Renal pelvis (tissue), 4 donors: Measurements from ENCODE around the gene CGB1. TPM values are rescaled to one million over a fixed set of nuclear protein-coding genes. Genes with fewer than 3 reads are reported as not detected.
"Not testable (repeated sequence)": the region's sequence is repeated elsewhere in the genome, so short reads cannot be mapped to it uniquely, and the experiment has no call there.

Experiments used
- DNase-seq: peaks from one replicate; pipeline ENCODE4 v3.0.0-alpha.2; 2013
- polyA plus RNA-seq, 3 donors: library from polyadenylated mRNA; unstranded; fragments of 120-200 nt; gene quantifications; one replicate each; pipeline ENCODE4 v1.2.1, GENCODE V29; 2013; ENCODE audit not compliant: insufficient read length in 3 of 3

Gene CGB1
- polyA plus RNA-seq, 3 donors, result not detected

DNA sequence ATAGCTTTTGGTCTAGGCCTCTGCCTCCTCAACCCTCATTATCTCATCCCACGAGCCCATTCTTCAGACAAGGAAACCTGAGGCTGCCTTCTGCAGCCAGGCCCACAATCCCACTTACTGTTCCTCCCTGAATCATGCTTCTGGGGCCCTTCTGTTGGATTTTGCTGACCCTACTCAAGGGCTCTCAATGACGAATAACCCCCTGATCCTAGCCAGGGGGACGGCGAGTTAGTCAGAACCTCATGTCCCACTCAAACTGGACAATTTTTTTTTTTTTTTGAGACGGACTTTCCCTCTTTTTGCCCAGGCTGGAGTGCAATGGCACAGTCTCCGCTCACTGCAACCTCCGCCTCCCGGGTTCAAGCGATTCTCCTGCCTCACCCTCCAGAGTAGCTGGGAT, 14.6 kb downstream of the CGB1 start:
- DNase-seq, result no peak

DNA sequence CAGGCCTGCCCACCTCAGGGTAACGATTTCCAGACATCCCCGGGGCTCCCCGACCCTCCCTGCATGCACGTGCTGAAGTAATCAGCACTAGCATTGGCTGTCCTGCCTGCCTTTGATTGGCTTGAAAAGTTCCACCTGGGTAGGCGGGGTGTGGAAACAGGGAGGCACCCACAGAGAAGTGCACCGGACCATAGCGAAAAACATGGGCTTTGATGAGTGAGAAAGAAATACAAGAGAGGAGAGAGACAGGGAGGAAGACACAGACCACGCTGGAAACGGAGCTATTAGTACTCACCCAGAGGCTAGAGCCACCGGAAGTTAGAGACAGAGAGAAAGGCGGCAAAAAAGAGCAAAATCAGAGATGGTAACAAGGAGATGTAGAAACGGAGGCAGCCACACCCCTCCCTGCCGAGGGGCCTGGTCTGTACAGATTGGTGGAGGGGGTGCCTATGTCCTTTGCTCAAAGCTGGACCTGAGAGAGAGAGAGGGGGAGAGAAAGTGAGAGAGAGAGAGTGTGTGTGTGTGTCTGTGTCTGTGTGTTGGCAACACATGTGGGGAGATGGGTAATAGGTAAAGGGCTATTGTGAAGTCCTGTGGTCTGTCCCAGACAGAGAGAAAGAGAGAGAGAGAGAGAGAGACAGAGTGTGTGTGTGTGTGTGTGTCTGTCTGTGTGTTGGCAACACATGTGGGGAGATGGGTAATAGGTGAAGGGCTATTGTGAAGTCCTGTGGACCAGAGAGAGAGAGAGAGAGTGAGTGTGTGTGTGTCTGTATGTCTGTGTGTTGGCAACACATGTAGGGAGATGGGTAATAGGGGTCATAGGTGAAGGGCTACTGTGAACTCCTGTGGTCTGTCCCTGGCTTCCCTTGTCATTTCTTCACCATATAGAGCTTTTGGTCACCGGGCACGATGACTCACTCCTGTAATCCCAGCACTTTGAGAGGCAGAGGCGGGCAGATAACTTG, 15.5 kb downstream of the CGB1 start:
- no peak for DNase-seq

DNA sequence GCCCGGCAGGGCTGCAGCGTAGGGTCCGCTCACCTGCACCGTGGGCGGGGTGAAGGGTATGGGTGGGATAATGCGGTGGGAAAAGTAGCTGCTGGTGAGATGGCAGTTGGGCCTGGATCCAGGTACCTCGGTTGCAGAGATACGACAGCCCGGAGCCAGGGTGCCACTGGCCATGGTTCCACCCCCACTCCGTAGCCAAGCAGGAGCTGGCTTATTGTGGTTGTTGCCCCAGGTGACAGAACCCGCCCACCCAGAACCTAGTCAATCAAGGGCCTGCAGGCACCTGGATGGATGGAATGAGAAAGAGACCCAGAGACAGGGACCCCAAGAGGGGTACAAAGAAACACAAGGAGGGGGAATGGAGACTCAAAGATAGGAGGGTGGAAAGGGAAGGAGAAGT, 16.4 kb downstream of the CGB1 start:
- no peak for DNase-seq

DNA sequence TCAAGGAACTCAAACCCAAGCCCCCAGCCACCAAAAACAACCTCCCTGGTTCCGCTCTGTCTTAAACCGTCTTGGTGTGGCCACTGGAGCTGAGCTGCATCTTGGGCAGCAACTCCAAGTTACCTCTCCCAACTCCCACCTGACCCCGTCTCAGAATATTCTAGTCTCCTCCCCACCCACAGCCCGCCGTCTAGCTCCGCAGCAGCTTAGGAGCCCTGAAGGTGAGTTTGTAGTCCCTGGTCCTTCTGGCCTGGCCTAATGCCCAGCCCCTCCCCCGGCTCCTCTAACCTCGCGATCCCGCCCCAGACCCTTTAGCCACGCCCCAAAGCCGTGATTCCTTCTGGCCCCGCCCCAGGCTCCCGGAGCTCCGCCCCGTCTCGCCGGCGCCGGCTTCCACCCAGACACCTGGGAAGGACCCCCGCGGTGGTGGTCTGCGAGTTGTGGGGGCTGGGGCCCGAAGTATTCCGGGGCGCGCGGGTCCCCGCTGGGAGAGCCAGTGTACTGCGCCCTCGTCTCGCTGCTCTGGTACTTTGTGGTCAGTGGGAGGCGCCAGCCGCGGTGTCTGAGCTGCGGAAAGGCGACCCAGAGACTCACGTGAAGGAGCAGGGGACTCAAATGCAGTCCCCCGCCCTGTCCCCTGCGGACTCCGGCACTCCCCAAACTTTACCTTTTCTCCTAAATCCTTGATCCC, 17.3 kb downstream of the CGB1 start:
- DNase-seq, result no peak

DNA sequence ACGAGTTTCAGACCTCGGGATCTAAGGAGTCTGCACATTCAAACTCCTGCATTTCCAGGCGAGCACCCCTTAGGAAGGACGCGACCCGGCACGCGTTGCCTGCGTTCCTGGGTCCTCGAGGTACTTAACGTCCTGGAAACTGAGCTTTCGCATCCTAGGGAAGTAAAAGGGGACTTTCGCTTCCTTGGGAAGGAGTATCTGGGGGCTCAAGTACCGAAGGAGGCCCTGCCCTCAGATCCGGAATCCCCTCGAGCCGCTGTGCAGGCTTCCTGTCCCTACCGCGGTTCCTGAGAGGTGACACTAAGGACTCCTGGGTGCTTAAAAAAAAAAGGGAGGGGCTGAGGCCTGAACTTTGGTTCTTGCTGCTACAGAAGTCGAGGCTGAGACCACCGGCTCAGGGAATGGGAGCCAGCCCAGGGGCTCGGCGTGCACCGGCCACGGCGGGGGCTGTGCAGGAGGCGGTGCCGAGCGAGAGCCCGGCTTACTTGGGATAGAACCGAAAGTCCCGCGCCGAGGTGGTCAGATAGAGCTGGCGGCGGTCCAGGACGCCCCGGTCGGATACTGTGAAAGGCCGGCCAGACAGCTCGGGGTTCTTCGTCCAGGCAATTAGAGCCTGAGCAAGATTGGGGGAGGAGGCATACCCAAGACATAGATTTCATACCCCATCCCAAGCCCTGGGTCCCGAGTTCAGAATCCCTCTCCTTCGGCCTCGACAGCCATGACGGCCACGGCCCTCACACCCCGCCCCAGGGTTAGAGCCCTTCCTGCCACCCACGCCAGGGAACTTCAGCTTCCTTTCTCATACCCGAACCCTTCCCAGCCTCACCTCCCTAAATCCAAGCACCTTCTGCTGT, 18.1 kb downstream of the CGB1 start:
- not testable (repeated sequence) for DNase-seq

DNA sequence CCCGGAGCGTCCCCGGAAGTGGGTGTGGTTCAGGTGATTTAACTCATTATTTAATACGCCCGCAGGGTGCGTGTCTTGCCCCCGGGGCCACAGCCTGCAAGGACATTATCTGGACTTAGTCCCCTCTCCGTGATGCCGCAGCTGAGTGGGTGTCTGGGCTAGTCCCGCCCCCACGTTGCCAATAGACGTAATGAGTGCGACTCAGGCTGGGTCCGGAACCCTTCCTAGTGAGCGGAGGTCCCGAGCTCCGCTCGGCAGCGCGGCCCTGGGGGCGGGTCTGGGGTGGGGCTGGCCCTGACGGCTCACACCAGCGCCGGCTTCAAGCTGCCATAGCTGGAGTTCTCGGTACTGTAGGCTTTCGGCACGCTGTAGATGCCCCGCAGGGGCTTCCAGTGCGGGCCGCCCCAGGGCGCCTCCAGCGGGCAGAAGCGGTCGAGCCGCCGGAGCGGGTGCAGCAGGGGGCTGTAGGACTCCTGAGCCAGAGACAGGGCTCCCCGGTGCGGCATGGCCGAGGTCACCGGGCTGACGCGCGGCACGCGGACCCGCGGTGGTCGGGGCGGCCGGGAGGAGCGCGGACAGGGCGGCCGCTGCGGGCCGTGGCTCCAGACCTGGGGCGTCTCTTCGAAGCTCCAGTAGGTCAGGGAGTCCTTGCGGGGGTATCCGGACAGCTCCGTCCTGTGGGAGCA, 18.9 kb downstream of the CGB1 start:
- DNase-seq, result peak; percentile 48

DNA sequence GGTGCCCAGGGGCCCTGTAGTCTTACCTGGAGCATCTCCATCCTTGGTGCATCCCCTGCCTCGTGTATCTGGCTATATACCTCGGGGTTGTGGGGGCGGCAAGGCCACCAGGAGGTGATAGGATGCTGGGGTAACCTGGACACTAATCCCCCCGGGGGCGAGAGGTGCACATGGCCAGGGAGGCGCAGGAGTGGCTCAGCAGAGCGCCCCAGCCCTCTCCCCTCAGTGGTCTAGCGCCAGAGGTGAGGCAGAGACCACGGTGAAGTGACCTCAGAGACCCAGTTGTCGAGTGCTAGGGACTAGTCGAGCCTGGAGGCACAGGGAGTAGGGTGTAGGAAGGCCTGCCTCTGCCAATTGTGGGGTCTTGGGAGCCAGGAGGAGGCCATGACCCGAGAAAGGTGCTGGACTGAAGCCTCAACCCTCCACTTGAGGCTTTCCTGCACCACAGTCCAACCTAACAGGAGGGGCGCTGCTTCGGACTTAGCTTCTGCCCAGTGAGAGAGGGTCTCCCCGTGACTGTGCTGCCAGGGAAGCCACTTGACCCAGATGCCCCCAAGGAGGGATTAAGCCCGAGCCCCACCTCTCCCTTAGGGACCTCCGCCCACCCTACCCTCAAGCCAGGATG, 19.5 kb downstream of the CGB1 start, which contains the start of gene LHB:
Gene LHB, minus strand, starts transcription at position 51 of the 625 bp plus-strand sequence. Its CDS starts 10 bp downstream, at position 41.
- no peak for DNase-seq

DNA sequence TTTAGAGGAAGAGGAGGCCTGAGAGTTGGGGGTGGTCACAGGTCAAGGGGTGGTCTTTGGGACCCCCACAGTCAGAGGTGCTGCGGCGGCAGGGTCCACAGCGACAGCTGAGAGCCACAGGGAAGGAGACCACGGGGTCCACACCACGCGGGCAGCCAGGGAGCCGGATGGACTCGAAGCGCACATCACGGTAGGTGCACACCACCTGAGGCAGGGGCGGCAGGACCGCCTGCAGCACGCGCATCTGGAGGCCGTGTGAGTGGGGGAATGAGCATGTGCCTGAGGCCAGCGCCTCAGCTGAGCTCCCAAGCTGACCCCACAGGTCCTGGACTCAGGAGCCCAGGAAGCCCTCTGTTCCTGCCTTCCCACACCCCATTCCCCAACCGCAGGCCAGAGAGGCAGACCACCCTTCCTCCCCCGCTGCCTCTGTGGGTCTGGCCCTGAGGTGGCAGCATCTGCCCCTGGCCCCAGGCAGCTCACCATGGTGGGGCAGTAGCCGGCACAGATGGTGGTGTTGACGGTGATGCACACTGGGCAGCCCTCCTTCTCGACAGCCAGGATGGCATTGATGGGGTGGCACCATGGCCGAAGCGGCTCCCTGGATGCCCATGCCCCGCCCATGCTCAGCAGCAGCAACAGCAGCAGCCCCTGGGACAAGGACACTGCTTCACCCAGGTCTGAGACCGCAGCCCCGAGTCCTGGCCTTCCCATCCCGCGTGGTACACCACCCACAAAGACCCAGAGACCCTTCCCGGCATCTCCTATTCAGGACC, 20.4 kb downstream of the CGB1 start:
- no peak for DNase-seq

DNA sequence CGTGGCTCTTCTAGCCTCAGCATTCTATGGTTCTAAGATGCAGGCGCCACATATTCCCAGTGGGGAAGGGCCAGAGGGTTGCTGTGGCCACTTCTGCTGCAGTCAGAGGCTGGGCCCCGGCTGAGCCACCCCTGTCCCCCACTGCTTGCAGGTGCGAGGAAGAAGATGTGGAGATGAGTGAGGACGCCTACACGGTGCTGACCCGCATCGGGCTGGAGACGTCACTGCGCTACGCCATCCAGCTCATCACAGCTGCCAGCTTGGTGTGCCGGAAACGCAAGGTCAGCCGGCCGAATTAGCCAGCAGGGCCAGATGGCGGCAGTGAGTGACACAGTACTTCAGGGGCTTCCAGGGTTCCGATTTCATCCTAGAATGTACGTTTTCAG, 21.8 kb downstream of the CGB1 start:
- DNase-seq, result no peak

DNA sequence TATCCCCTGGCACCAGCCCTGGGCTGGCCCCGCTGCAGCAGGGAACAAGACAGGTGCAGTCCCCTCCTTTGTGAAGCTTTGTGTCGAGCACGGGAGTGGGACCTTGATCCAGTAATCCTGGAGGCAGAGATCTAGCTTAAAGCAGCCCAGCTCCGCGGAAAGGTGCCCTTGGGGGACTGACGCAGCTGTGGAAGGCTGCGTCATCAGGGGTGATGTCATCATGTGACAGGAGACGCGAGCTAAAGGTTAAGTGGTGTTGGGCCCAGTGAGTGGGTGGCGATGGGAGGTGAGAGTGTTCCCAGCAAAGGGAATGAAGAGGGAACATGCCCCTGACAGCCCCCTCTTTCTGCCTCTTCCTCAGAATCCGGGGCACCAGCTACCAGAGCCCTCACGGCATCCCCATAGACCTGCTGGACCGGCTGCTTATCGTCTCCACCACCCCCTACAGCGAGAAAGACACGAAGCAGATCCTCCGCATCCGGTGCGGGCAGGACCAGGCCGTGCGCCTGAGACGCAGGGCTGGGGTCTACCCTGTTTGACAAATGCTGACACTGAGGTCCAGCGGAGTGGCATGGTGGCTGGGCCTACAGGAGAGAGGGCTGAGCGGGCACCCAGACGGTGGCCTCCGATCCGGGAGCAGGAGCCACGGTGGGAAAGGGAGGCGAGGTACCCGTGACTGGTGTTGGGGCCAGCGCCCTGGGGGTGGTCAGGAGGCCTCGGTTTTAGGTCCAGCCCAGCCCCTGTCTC, 22.4 kb downstream of the CGB1 start:
- no peak for DNase-seq

DNA sequence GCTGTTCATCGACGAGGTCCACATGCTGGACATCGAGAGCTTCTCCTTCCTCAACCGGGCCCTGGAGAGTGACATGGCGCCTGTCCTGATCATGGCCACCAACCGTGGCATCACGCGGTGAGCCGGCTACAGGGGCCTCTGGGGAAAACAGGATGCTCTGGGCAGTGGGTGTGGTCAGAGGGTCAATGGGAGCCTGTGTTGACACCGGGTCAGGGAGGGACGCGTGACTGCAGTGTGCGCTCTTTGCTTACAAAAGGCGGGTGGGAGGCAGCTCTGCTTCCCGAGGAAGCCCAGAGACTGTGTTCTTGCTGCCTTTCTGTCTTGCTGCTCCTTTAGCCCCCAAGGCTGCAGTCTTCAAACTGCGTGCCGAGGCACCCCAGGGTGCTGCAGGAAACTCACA, 25.5 kb downstream of the CGB1 start:
- no peak for DNase-seq

DNA sequence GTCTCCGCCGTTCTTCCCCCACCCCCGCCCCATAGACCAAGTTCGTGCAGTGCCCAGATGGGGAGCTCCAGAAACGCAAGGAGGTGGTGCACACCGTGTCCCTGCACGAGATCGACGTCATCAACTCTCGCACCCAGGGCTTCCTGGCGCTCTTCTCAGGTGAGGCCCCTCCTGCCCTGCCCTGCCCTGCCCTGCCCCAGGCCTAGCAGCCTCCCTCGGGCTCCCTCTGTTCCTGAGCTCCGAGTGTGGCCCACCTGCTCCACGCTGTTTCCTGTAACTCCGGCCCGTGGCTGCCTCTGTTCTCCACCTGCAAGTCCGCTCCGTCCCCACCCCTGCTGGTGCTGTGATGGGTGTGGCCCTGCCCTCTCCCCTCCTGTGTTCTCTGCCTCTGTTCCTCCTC, 26.2 kb downstream of the CGB1 start:
- DNase-seq, result no peak

DNA sequence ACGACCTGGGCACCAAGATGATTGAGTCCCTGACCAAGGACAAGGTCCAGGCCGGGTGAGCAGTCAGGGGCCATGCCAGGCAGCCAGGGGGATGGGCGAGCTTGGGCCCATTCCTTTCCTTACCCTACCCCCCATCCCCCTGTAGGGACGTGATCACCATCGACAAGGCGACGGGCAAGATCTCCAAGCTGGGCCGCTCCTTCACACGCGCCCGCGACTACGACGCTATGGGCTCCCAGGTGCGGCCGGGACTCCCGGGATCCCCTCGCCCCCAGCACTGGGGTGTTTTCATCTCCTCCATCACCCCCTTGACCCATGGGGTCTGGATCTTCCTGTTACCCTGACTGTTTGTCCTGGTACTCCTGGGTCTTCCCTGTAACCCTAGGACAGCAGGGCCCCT, 26.9 kb downstream of the CGB1 start:
- DNase-seq, result no peak

DNA sequence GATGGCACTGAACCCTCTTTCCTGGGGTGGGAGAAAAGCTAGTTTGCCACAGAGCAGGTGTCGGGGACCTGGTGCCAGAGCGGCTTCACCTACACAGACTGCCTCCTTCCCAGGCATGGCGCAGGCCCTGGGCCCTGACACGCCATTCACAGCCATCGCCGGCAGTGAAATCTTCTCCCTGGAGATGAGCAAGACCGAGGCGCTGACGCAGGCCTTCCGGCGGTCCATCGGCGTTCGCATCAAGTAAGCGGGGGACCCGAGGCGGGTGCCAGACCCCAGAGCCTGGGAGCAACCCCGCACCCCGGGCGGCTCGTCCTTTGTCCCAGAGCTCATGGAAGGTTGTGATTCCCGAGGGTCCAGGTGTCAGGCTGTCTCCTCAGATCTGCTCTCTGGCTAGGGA, 29.8 kb downstream of the CGB1 start:
- DNase-seq, result no peak

DNA sequence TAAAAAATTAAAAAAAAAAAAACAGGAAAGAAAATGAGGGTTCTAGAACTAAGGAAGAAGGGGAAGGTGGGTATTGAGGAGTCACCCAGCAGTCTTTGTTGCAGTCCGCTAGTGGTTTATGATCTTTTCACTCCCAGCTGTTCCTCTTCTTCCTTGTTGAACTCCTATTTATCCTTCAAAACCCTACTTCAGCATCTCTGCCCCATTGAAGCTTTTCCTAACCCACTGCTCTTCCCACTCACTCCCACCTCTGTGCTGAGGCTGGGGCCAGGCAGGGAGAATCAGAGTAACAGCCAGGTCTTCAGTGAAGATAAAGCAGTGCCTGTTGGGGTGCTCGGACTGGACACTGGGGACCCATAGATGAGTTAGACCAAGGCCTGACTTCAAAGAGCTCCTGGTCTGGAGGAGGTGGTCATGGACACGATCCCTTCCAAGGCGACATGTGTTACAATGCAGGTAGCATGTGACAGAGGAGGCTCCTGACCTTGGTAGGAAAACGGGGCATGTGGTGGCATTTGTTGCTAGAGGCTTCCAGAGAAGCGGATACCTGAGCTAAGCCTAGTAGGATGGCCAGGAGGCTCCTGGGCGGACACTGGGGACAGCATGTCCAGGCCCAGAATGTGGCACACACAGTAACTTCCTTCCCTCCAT, 31.6 kb downstream of the CGB1 start:
- DNase-seq, result no peak

DNA sequence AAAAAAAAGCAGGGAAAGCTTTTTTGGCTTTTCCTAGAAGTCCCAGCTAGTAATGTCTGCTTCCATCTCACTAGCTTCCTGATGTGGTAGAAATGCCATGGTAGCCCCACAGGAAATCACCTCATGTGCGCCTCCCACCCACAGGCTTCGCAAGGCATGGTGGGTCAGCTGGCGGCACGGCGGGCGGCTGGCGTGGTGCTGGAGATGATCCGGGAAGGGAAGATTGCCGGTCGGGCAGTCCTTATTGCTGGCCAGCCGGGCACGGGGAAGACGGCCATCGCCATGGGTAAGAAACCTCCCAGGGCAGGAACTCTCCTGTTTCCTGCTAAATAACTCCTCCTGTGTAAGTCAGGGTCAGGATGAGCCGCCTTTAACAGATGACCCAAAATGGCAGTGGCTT, 32.6 kb downstream of the CGB1 start:
- DNase-seq, result no peak

DNA sequence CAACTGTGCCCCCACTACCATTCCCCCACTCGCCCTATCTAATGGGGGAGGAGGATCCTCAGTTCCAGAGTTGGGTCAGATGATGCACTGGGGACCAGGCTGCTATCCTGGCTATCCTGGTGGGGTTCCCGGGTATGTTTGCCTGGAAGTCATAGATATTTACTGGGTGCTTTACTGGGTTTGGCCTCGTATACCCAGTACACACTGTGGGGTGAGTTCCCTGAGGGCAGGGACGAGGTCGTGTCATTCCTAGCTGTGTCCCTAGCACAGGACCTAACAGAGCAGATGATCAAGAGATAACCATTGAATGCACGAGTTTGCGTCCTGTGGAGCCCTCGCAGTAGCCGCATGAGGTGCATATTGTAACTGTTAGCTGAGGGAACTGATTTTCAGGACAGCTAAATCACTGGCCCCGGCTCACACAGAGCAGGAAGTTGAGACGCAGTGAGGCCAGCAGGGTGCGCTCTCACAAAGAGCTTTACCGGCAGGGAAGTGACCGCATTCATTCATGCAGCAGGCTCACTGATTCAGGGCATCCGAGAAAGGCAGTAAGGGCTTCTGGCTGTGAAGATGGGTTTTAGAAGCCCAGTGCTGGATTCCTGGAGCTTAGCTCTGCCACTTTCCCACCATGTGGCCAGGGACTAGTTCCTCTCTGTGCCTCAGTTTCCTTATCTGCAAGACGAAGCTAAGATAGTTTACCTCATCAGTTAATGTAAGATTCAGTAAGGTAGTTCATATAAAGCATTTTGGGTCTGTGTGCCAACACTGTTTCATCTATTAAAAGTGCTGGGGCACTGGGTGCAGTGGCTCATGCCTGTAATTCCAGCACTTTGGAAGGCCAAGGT, 37.0 kb downstream of the CGB1 start:
- DNase-seq, result no peak

DNA sequence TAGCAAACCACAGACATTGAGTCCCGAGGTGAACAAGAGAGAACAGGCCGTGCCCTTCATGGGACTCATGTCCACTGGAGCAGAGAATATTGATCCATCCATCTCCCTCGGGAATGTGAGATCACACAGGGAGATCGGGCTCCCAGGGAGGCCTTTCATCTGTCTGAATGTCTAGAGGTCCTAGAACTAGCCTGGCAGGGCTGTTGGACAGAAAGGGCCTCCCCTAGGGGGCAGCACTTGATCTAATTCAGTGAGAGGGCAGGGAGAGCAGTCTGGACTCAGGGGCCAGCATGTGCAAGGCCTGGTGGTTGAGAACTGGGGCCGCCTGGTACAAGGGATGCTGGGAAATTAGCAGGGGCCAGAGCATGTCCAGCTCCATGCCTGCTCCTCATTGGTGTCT, 38.7 kb downstream of the CGB1 start:
- no peak for DNase-seq
